Duodenal mucosa (tissue), 2 donors: ENCODE results near the gene MEGF9.

Experiments used
- H3K27ac ChIP-seq: one replicate; pipeline ENCODE4 v1.7.0; 2013; ENCODE audit warnings: low read depth, low read length
- H3K27me3 ChIP-seq, 2 donors: one replicate each; pipeline ENCODE4 v1.7.0; 2013; ENCODE audit warnings: low read length in 2 of 2, control low read depth in 1 of 2; ENCODE audit not compliant: insufficient read depth in 2 of 2, control insufficient read depth in 1 of 2
- H3K36me3 ChIP-seq, 2 donors: one replicate each; pipeline ENCODE4 v1.7.0; 2013; ENCODE audit warnings: low read length in 2 of 2, control low read depth in 1 of 2; ENCODE audit not compliant: insufficient read depth in 2 of 2, control insufficient read depth in 1 of 2
- H3K4me1 ChIP-seq, 2 donors: one replicate each; pipeline ENCODE4 v1.7.0; 2013; ENCODE audit warnings: low read length in 2 of 2, control low read depth in 1 of 2; ENCODE audit not compliant: insufficient read depth in 2 of 2, control insufficient read depth in 1 of 2
- H3K4me3 ChIP-seq, 2 donors: one replicate each; pipeline ENCODE4 v1.7.0; 2013; ENCODE audit warnings: low read length in 2 of 2, low read depth in 1 of 2
- H3K9ac ChIP-seq, 2 donors: one replicate each; pipeline ENCODE4 v1.7.0; 2013; ENCODE audit warnings: low read length in 2 of 2, low read depth in 1 of 2
- H3K9me3 ChIP-seq, 2 donors: one replicate each; pipeline ENCODE4 v1.7.0; 2013; ENCODE audit warnings: low read length in 2 of 2, control low read depth in 1 of 2; ENCODE audit not compliant: control insufficient read depth in 1 of 2

MEGF9 gene

GRCh38 chr9:120663950-120664349 lies 50.3 kb downstream of the MEGF9 start:
- H3K4me1 ChIP-seq = peaks cover 0 to 6% of the 10 kb centered on the region in 2 donors
- no peak overlapping the region for H3K27ac ChIP-seq
- H3K9me3 ChIP-seq = no peaks in the 10 kb centered on the region
- no peaks in the 10 kb centered on the region for H3K27me3 ChIP-seq
- no peak overlapping the region for H3K4me3 ChIP-seq
- H3K36me3 ChIP-seq = no peaks in the 10 kb centered on the region
- no peak overlapping the region for H3K9ac ChIP-seq

GRCh38 chr9:120663380-120663779 lies 50.9 kb downstream of the MEGF9 start:
- H3K9ac ChIP-seq = no peak overlapping the region
- peaks cover 0 to 5% of the 10 kb centered on the region in 2 donors for H3K4me1 ChIP-seq
- no peak overlapping the region for H3K4me3 ChIP-seq
- no peaks in the 10 kb centered on the region for H3K27me3 ChIP-seq
- H3K36me3 ChIP-seq = no peaks in the 10 kb centered on the region
- no peak overlapping the region for H3K27ac ChIP-seq
- no peaks in the 10 kb centered on the region for H3K9me3 ChIP-seq

GRCh38 chr9:120662513-120662912 lies 51.8 kb downstream of the MEGF9 start:
- no peak overlapping the region for H3K27ac ChIP-seq
- no peak overlapping the region for H3K4me3 ChIP-seq
- H3K4me1 ChIP-seq = peaks cover 0 to 3% of the 10 kb centered on the region in 2 donors
- H3K9me3 ChIP-seq = no peaks in the 10 kb centered on the region
- H3K9ac ChIP-seq = no peak overlapping the region
- no peaks in the 10 kb centered on the region for H3K36me3 ChIP-seq
- no peaks in the 10 kb centered on the region for H3K27me3 ChIP-seq

GRCh38 chr9:120659676-120660075 lies 54.6 kb downstream of the MEGF9 start:
- Histone ChIP-seq H3K4me1 (peaks cover 0 to 3% of the 10 kb centered on the region in 2 donors), H3K27ac (no peak overlapping the region)

GRCh38 chr9:120659209-120659608 lies 55.1 kb downstream of the MEGF9 start:
- H3K4me3 ChIP-seq = no peak overlapping the region
- no peaks in the 10 kb centered on the region for H3K27me3 ChIP-seq
- no peaks in the 10 kb centered on the region for H3K9me3 ChIP-seq
- H3K9ac ChIP-seq = no peak overlapping the region
- peaks cover 0 to 3% of the 10 kb centered on the region in 2 donors for H3K4me1 ChIP-seq
- H3K36me3 ChIP-seq = no peaks in the 10 kb centered on the region
- no peak overlapping the region for H3K27ac ChIP-seq

More at GRCh38 chr9:120659676-120660075, 54.6 kb downstream of the MEGF9 start:
- Histone ChIP-seq H3K4me3 (no peak overlapping the region), H3K36me3 (no peaks in the 10 kb centered on the region), H3K9me3 (no peaks in the 10 kb centered on the region), H3K27me3 (no peaks in the 10 kb centered on the region), H3K9ac (no peak overlapping the region)

GRCh38 chr9:120655005-120655622 lies 59.2 kb downstream of the MEGF9 start:
- H3K4me3 ChIP-seq = no peak overlapping the region

GRCh38 chr9:120654272-120654671 lies 60.0 kb downstream of the MEGF9 start:
- H3K4me3 ChIP-seq = no peak overlapping the region
- H3K9ac ChIP-seq = no peak overlapping the region
- H3K27ac ChIP-seq = no peak overlapping the region
- peaks cover 0 to 4% of the 10 kb centered on the region in 2 donors for H3K4me1 ChIP-seq
- no peaks in the 10 kb centered on the region for H3K36me3 ChIP-seq
- no peaks in the 10 kb centered on the region for H3K9me3 ChIP-seq
- H3K27me3 ChIP-seq = no peaks in the 10 kb centered on the region

More at GRCh38 chr9:120655005-120655622, 59.2 kb downstream of the MEGF9 start:
- peaks cover 0 to 8% of the 10 kb centered on the region in 2 donors for H3K4me1 ChIP-seq
- H3K9ac ChIP-seq = no peak overlapping the region
- H3K36me3 ChIP-seq = no peaks in the 10 kb centered on the region
- H3K27ac ChIP-seq = no peak overlapping the region
- no peaks in the 10 kb centered on the region for H3K9me3 ChIP-seq
- H3K27me3 ChIP-seq = no peaks in the 10 kb centered on the region

DNA sequence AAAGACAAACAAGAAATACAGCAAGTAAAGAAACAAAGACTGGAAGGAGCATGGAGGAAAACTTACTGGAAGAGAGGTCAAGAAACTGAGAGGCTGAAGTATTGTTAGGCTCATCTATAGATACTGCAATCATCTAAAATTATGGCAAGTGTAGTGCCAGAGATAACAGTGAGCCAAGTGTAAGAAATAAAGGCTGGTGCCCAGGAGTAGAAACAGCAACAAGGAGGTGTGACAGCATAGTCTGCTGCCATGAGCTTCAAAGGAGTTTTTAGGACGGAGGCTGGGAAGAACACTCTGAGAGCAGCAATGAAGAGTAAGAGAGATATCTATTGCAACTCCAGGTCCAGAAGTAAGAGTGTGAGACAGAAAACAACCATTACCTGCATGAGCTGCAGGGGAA lies 60.5 kb downstream of the MEGF9 start:
- H3K9ac ChIP-seq = no peak overlapping the region
- H3K27ac ChIP-seq = no peak overlapping the region
- H3K36me3 ChIP-seq = no peaks in the 10 kb centered on the region
- H3K27me3 ChIP-seq = no peaks in the 10 kb centered on the region
- no peak overlapping the region for H3K4me3 ChIP-seq
- peaks cover 0 to 4% of the 10 kb centered on the region in 2 donors for H3K4me1 ChIP-seq
- no peaks in the 10 kb centered on the region for H3K9me3 ChIP-seq

DNA sequence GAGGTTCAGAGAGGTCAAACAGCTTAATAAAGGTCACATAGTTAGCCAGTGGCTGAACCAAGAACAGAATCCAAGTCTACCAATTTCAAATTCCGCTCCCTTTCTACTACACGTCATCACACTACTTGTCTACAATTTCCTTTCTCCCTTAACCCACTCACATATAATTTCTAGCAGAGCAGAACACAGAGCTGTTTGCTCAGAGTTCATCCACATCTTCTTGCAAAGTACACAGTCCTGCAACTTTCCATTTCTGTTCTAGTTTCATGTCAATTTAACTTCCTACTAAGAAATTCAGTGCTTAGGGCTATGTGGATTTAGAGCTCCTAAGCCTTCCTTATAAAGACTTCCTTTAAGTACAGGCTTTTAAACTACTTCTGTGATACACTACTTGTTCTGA lies 61.3 kb downstream of the MEGF9 start:
- H3K4me3 ChIP-seq = no peak overlapping the region
- H3K27ac ChIP-seq = no peak overlapping the region
- no peaks in the 10 kb centered on the region for H3K27me3 ChIP-seq
- no peaks in the 10 kb centered on the region for H3K36me3 ChIP-seq
- no peak overlapping the region for H3K9ac ChIP-seq
- peaks cover 0 to 7% of the 10 kb centered on the region in 2 donors for H3K4me1 ChIP-seq
- no peaks in the 10 kb centered on the region for H3K9me3 ChIP-seq

- H3K27me3 ChIP-seq = no peaks in the 10 kb centered on the region
- H3K9ac ChIP-seq = no peak overlapping the region
- no peaks in the 10 kb centered on the region for H3K36me3 ChIP-seq
- no peaks in the 10 kb centered on the region for H3K9me3 ChIP-seq
- H3K4me1 ChIP-seq = peaks cover 13 to 28% of the 10 kb centered on the region in 2 donors
- H3K27ac ChIP-seq = no peak overlapping the region
- H3K4me3 ChIP-seq = no peak overlapping the region
Measured at GRCh38 chr9:120650352-120650751, 63.9 kb downstream of the MEGF9 start.
